ENCODE results near the gene PUS1. TPM values are rescaled to one million over a fixed set of nuclear protein-coding genes. Genes with fewer than 3 reads are reported as not detected.
A peak's percentile ranks its signal among the peaks of the same experiment; 100 is the strongest.

Gene PUS1
- total RNA-seq, 1 experiment from 2014 or later = 9.5 TPM

GRCh38 chr12:131902332-131903241, 26.5 kb upstream of the PUS1 start:
- no peak for DNase-seq (ENCODE audit: low read depth)

- DNase-seq (ENCODE audit: low read depth) = no peak
Observed at GRCh38 chr12:131903270-131904255, 25.5 kb upstream of the PUS1 start.

- DNase-seq (ENCODE audit: low read depth) = no peak
Observed at GRCh38 chr12:131904346-131904745, 24.7 kb upstream of the PUS1 start.

- DNase-seq (ENCODE audit: low read depth) = no peak
Observed at GRCh38 chr12:131905081-131905629, 23.9 kb upstream of the PUS1 start.

- DNase-seq (ENCODE audit: low read depth) = no peak
Observed at GRCh38 chr12:131905630-131906091, 23.4 kb upstream of the PUS1 start.

- no peak for DNase-seq (ENCODE audit: low read depth)
Observed at GRCh38 chr12:131907379-131908091, 21.5 kb upstream of the PUS1 start.

GRCh38 chr12:131908092-131909080, 20.7 kb upstream of the PUS1 start:
- DNase-seq (ENCODE audit: low read depth) = no peak

- no peak for DNase-seq (ENCODE audit: low read depth)
Observed at GRCh38 chr12:131909081-131909751, 19.9 kb upstream of the PUS1 start.

GRCh38 chr12:131909752-131910219, 19.3 kb upstream of the PUS1 start:
- no peak for DNase-seq (ENCODE audit: low read depth)

- DNase-seq (ENCODE audit: low read depth) = peak; percentile 92
Observed at GRCh38 chr12:131910302-131911027, 18.6 kb upstream of the PUS1 start.

GRCh38 chr12:131911028-131911650, 17.9 kb upstream of the PUS1 start:
- DNase-seq (ENCODE audit: low read depth) = no peak

- no peak for DNase-seq (ENCODE audit: low read depth)
Observed at GRCh38 chr12:131911851-131912477, 17.1 kb upstream of the PUS1 start.

GRCh38 chr12:131912518-131913274, 16.4 kb upstream of the PUS1 start:
- peak; percentile 93 for DNase-seq (ENCODE audit: low read depth)

GRCh38 chr12:131913666-131914065, 15.4 kb upstream of the PUS1 start:
- no peak for DNase-seq (ENCODE audit: low read depth)

- no peak for DNase-seq (ENCODE audit: low read depth)
Observed at GRCh38 chr12:131914179-131914702, 14.8 kb upstream of the PUS1 start.

- no peak for DNase-seq (ENCODE audit: low read depth)
Observed at GRCh38 chr12:131915000-131915689, 13.9 kb upstream of the PUS1 start.
